MCF 10A (cell line): ENCODE data around the gene GPM6B. TPM values are rescaled to one million over a fixed set of nuclear protein-coding genes. Genes with fewer than 3 reads are reported as not detected.

Experiments used
- BruUV-seq: library from RNA; stranded (reverse); fragments of 400-500 nt; replicated peaks from 2 replicates; lab custom pipeline; 2021; lab: Mats Ljungman, UMichigan
- CTCF ChIA-PET: fragments of 300-600 bp; sonication (Branson Sonifier 250); formaldehyde crosslinking; extraction: SDS; loops from one replicate; lab custom pipeline; 2021; ENCODE audit warnings: antibody characterized with exemption, inconsistent platforms; lab: Yijun Ruan, JAX
- POLR2A ChIA-PET: fragments of 300-600, 350-650 bp; sonication (Branson Sonifier 250); formaldehyde crosslinking; extraction: SDS; loops from one replicate; lab custom pipeline; 2020; ENCODE audit warnings: antibody characterized with exemption, inconsistent platforms; lab: Yijun Ruan, JAX
- DNase-seq: peaks from one replicate; pipeline ENCODE4 v3.0.0-alpha.2; 2018; ENCODE audit not compliant: unreplicated experiment
- H3K27ac Mint-ChIP-seq: one replicate; pipeline ENCODE4 v1.8.0; 2022; ENCODE audit warnings: mild to moderate bottlenecking, low read depth, mixed read lengths; ENCODE audit not compliant: unreplicated experiment
- H3K27me3 Mint-ChIP-seq: one replicate; pipeline ENCODE4 v1.8.0; 2022; ENCODE audit warnings: mixed read lengths; ENCODE audit not compliant: insufficient read depth, unreplicated experiment
- H3K36me3 Mint-ChIP-seq: one replicate; pipeline ENCODE4 v1.8.0; 2022; ENCODE audit warnings: mild to moderate bottlenecking, moderate library complexity, mixed read lengths; ENCODE audit not compliant: insufficient read depth, unreplicated experiment
- H3K4me1 Mint-ChIP-seq: one replicate; pipeline ENCODE4 v1.8.0; 2022; ENCODE audit warnings: mixed read lengths; ENCODE audit not compliant: insufficient read depth, unreplicated experiment
- H3K4me3 Mint-ChIP-seq: one replicate; pipeline ENCODE4 v1.8.0; 2022; ENCODE audit warnings: mild to moderate bottlenecking, moderate library complexity, mixed read lengths; ENCODE audit not compliant: unreplicated experiment
- H3K9me3 Mint-ChIP-seq: one replicate; pipeline ENCODE4 v1.8.0; 2022; ENCODE audit warnings: mixed read lengths; ENCODE audit not compliant: unreplicated experiment
- CTCF ChIP-seq: fragments of 200-600 bp; IDR thresholded peaks from one replicate; pipeline ENCODE4 v1.8.0; 2022; ENCODE audit warnings: antibody characterized with exemption, mild to moderate bottlenecking; ENCODE audit not compliant: unreplicated experiment
- intact Hi-C: fragments of 100-400 bp; cut with micrococcal nuclease; formaldehyde crosslinking; loops from 2 replicates; pipeline ENCODE4 v1.14.1; 2022
- total RNA-seq: library from RNA; stranded (reverse); gene quantifications from 2 replicates; pipeline ENCODE4 v1.2.3, GENCODE V29; 2022

Gene GPM6B
- total RNA-seq, 1 experiment from 2014 or later = 16.3 TPM

GRCh38 chrX:13775837-13776236 lies 41.1 kb downstream of the GPM6B start:
- CTCF ChIA-PET = interaction anchor here (0.6 to 2.5 kb wide), 14 partner anchors 9 to 1684 kb away, joined by 3 to 11 read pairs (median 3); partner anchors contain the start of gene GEMIN8
- POLR2A ChIA-PET = interaction anchor here (0.7 to 1.5 kb wide), 4 partner anchors 70 to 254 kb away, joined by 3 to 6 read pairs (median 3); no protein-coding TSS in a partner anchor
- Mint-ChIP-seq H3K4me3 (no peak overlapping the region), H3K36me3 (peaks cover 42% of the 10 kb centered on the region), H3K27ac (no peak overlapping the region), H3K9me3 (no peaks in the 10 kb centered on the region), H3K27me3 (no peaks in the 10 kb centered on the region), H3K4me1 (no peaks in the 10 kb centered on the region)
- intact Hi-C loops = no loop called here
- no peak for TF ChIP-seq CTCF
- DNase-seq = no peak
- BruUV-seq = no TSS peak

GRCh38 chrX:13774696-13775095 lies 42.2 kb downstream of the GPM6B start:
- CTCF ChIA-PET = interaction anchor here (0.5 to 2.5 kb wide), 8 partner anchors 13 to 257 kb away, joined by 3 to 11 read pairs (median 4); partner anchors contain the start of gene GEMIN8
- no peaks in the 10 kb centered on the region for H3K27me3 Mint-ChIP-seq
- intact Hi-C loops = no loop called here
- no peak for TF ChIP-seq CTCF
- no peaks in the 10 kb centered on the region for H3K9me3 Mint-ChIP-seq
- H3K4me1 Mint-ChIP-seq = no peaks in the 10 kb centered on the region
- peaks cover 53% of the 10 kb centered on the region for H3K36me3 Mint-ChIP-seq
- POLR2A ChIA-PET = interaction anchor here (0.8 to 1.4 kb wide), 2 partner anchors 14 to 71 kb away, joined by 3 to 4 read pairs; no protein-coding TSS in a partner anchor
- DNase-seq = peak; percentile 19
- no TSS peak for BruUV-seq
- no peak overlapping the region for H3K4me3 Mint-ChIP-seq
- no peak overlapping the region for H3K27ac Mint-ChIP-seq

- POLR2A ChIA-PET = interaction anchor here (1.0 to 1.2 kb wide), 2 partner anchors 34 to 260 kb away, joined by 3 read pairs; partner anchors contain the start of gene GEMIN8
- CTCF ChIA-PET = interaction anchor here (0.7 kb wide), 1 partner anchor 262 kb away, joined by 3 read pairs; no protein-coding TSS in a partner anchor
- no peaks in the 10 kb centered on the region for H3K4me1 Mint-ChIP-seq
These were observed 46.8 kb downstream of the GPM6B start for GRCh38 chrX:13770013-13770535.

More at GRCh38 chrX:13770013-13770535, 46.8 kb downstream of the GPM6B start:
- no peak overlapping the region for H3K27ac Mint-ChIP-seq
- TF ChIP-seq CTCF = no peak
- intact Hi-C loops = no loop called here
- no TSS peak for BruUV-seq
- no peaks in the 10 kb centered on the region for H3K27me3 Mint-ChIP-seq
- no peaks in the 10 kb centered on the region for H3K9me3 Mint-ChIP-seq
- no peak for DNase-seq
- no peak overlapping the region for H3K4me3 Mint-ChIP-seq
- H3K36me3 Mint-ChIP-seq = peaks cover 87% of the 10 kb centered on the region
